PC-9 (cell line): Measurements from ENCODE around the gene PDCD4. TPM values are rescaled to one million over a fixed set of nuclear protein-coding genes. Genes with fewer than 3 reads are reported as not detected.

Experiments used
- BruUV-seq: library from RNA; stranded (reverse); fragments of 400-500 nt; replicated peaks from 2 replicates; lab custom pipeline; 2021; lab: Mats Ljungman, UMichigan
- CTCF ChIA-PET: fragments of 300-600 bp; sonication (Branson Sonifier 250); formaldehyde crosslinking; loops from one replicate; lab custom pipeline; 2022; ENCODE audit warnings: antibody characterized with exemption; lab: Charles Lee
- POLR2A ChIA-PET: fragments of 300-600 bp; sonication (Branson Sonifier 250); formaldehyde crosslinking; loops from one replicate; lab custom pipeline; 2022; ENCODE audit warnings: antibody characterized with exemption; ENCODE audit not compliant: unreplicated experiment; lab: Charles Lee
- DNase-seq, 2 experiments: peaks; one replicate each; pipeline versions ENCODE4 v3.0.0 to v3.0.0-alpha.2; 2015 to 2022; ENCODE audit warnings: mixed read lengths in 1 of 2
- H2AFZ ChIP-seq: fragments of 200-600 bp; sonication (generic); 2 replicates; pipeline ENCODE4 v1.8.1; 2017; ENCODE audit warnings: antibody characterized with exemption
- H3F3A ChIP-seq: fragments of 200-600 bp; sonication (generic); 2 replicates; pipeline ENCODE4 v1.8.1; 2017; ENCODE audit warnings: antibody characterized with exemption, mild to moderate bottlenecking, low read depth; ENCODE audit not compliant: insufficient read depth
- H3K27ac ChIP-seq: fragments of 200-600 bp; sonication (generic); 2 replicates; pipeline ENCODE4 v1.6.1; 2016; ENCODE audit warnings: mixed run types
- H3K27me3 ChIP-seq: fragments of 200-600 bp; sonication (generic); 2 replicates; pipeline ENCODE4 v1.6.1; 2016; ENCODE audit warnings: low read depth, mixed run types; ENCODE audit not compliant: insufficient read depth
- H3K36me3 ChIP-seq: fragments of 200-600 bp; sonication (generic); 2 replicates; pipeline ENCODE4 v1.6.1; 2016; ENCODE audit warnings: low read depth, mixed run types
- H3K4me1 ChIP-seq: fragments of 200-600 bp; sonication (generic); replicated peaks from 2 replicates; pipeline ENCODE4 v1.6.1; 2016; ENCODE audit warnings: mixed run types; ENCODE audit not compliant: insufficient read depth
- H3K4me2 ChIP-seq: fragments of 200-600 bp; sonication (generic); 2 replicates; pipeline ENCODE4 v1.6.1; 2017; ENCODE audit warnings: mixed run types
- H3K4me3 ChIP-seq: fragments of 200-600 bp; sonication (generic); 2 replicates; pipeline ENCODE4 v1.6.1; 2016; ENCODE audit warnings: mixed run types
- H3K79me2 ChIP-seq: fragments of 200-600 bp; sonication (generic); 2 replicates; pipeline ENCODE4 v1.6.1; 2017; ENCODE audit warnings: low read depth, mixed run types
- H3K9me2 ChIP-seq: fragments of 200-600 bp; sonication (generic); 2 replicates; pipeline ENCODE4 v1.8.1; 2017; ENCODE audit warnings: mild to moderate bottlenecking; ENCODE audit not compliant: insufficient read depth
- H3K9me3 ChIP-seq: fragments of 200-600 bp; sonication (generic); 2 replicates; pipeline ENCODE4 v1.8.1; 2016; ENCODE audit warnings: low read depth; ENCODE audit not compliant: insufficient read depth
- H4K20me1 ChIP-seq: fragments of 200-600 bp; sonication (generic); 2 replicates; pipeline ENCODE4 v1.8.1; 2017; ENCODE audit not compliant: insufficient read depth
- EZH2 ChIP-seq: fragments of 200-600 bp; sonication (generic); IDR thresholded peaks from 2 replicates; pipeline ENCODE4 v1.8.0; 2017; ENCODE audit warnings: antibody characterized with exemption, low read depth
- intact Hi-C: fragments of 100-400 bp; cut with micrococcal nuclease; formaldehyde crosslinking; loops from one replicate; pipeline ENCODE4 v1.10.0; 2022; ENCODE audit not compliant: unreplicated experiment
- total RNA-seq: library from RNA; stranded (reverse); gene quantifications from 2 replicates; pipeline ENCODE4 v1.2.3, GENCODE V29; 2021
- TF ChIP-seq, protein P1 (sequence below): fragments of 200-600 bp; sonication (generic); conservative IDR thresholded peaks from 2 replicates; pipeline ENCODE4 v1.6.1; 2017; ENCODE audit warnings: mixed run types, antibody characterized with exemption, mild to moderate bottlenecking, moderate library complexity

The PDCD4 gene
- total RNA-seq, 1 experiment from 2014 or later = 92.4 TPM

DNA sequence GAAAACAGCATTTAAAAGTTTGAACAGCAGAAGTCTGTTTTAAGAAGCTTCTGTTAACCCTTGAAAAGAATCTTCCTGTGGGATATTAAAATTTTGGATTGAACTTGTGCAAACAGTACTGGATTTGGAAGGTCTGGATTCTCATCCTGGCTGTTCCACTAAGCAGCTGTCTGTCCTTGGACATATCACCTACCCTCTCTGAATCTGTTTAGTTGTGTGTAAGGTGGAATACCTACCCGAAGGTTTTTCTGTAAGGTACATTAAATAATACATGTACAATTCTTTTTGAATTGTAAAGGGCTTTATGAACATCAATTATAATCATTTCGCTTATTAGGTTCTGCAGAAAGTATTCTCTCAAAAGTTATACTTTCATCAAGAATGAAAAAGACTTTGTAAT lies 2.2 kb downstream of the PDCD4 start:
- peaks cover 21% of the 10 kb centered on the region for H3K79me2 ChIP-seq
- BruUV-seq = no TSS peak
- H3K9me3 ChIP-seq = no peaks in the 10 kb centered on the region
- H3K4me1 ChIP-seq = peaks cover 14% of the 10 kb centered on the region
- H3K4me2 ChIP-seq = peak overlapping the region; percentile 92
- peak overlapping the region; percentile 18; the same call in 1 of the 2 replicates for H3K4me3 ChIP-seq
- no peaks in the 10 kb centered on the region for H3K36me3 ChIP-seq
- DNase-seq = no peak
- intact Hi-C loops = loop anchor here (5.0 kb wide), 2 partner anchors 57 to 122 kb away; no protein-coding TSS in a partner anchor
- no peaks in the 10 kb centered on the region for H3F3A ChIP-seq
- H3K9me2 ChIP-seq = no peaks in the 10 kb centered on the region
- no peaks in the 10 kb centered on the region for H4K20me1 ChIP-seq
- no peak for TF ChIP-seq EZH2
- TF ChIP-seq, protein P1, sequence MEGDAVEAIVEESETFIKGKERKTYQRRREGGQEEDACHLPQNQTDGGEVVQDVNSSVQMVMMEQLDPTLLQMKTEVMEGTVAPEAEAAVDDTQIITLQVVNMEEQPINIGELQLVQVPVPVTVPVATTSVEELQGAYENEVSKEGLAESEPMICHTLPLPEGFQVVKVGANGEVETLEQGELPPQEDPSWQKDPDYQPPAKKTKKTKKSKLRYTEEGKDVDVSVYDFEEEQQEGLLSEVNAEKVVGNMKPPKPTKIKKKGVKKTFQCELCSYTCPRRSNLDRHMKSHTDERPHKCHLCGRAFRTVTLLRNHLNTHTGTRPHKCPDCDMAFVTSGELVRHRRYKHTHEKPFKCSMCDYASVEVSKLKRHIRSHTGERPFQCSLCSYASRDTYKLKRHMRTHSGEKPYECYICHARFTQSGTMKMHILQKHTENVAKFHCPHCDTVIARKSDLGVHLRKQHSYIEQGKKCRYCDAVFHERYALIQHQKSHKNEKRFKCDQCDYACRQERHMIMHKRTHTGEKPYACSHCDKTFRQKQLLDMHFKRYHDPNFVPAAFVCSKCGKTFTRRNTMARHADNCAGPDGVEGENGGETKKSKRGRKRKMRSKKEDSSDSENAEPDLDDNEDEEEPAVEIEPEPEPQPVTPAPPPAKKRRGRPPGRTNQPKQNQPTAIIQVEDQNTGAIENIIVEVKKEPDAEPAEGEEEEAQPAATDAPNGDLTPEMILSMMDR = no peak
- ChIA-PET CTCF (interaction anchor here (0.6 kb wide), 1 partner anchor 126 kb away, joined by 3 read pairs; no protein-coding TSS in a partner anchor), POLR2A (no interaction called here)
- no peak overlapping the region for H2AFZ ChIP-seq
- H3K27me3 ChIP-seq = no peaks in the 10 kb centered on the region
- no peak overlapping the region for H3K27ac ChIP-seq

DNA sequence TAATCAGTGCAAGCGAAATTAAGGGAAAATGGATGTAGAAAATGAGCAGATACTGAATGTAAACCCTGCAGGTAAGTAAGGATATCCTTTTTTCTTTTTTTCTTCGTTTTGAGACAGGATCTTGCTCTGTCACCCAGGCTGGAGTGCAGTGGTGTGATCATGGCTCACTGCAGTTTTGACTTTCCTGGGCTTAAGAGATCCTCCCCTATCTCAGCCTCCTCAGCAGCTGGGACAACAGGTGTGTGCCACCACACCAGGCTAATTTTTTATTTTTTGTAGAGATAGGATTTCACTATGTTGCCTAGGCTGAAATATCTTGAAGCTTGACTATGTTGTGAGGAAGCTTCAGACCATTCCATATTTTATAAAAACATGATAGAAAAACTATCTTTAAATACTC lies 4.3 kb downstream of the PDCD4 start:
- Histone ChIP-seq H3K4me3 (no peak overlapping the region), H3K27me3 (no peaks in the 10 kb centered on the region), H3K4me2 (no peak overlapping the region), H3K36me3 (no peaks in the 10 kb centered on the region), H3K9me3 (no peaks in the 10 kb centered on the region), H2AFZ (no peak overlapping the region), H3F3A (no peaks in the 10 kb centered on the region), H3K9me2 (no peaks in the 10 kb centered on the region), H3K79me2 (peaks cover 21% of the 10 kb centered on the region), H4K20me1 (no peaks in the 10 kb centered on the region), H3K27ac (no peak overlapping the region), H3K4me1 (peaks cover 14% of the 10 kb centered on the region)
- TF ChIP-seq, protein P1 = no peak
- TF ChIP-seq EZH2 = no peak
- ChIA-PET CTCF (no interaction called here), POLR2A (no interaction called here)
- no peak for DNase-seq
- BruUV-seq = no TSS peak
- intact Hi-C loops = no loop called here

DNA sequence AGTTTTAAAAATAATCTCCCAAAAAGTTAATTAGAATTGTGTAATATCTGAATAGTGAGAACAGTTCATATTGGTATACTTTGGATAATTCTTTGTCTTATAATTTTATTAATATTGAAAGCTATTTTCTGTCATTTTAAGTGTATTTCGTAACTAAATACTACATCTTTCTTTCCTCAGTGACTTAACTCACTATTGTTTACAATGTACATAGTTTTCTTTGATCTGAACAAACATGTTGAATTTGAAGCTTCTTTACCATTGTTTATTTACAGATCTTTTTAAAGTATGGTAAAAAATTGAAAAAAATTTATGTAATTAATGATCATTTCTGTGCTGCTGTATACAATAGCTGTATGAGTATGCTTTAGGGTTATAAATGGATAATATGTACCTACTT lies 5.1 kb downstream of the PDCD4 start:
- H3K27me3 ChIP-seq = no peaks in the 10 kb centered on the region
- no peak overlapping the region for H3K27ac ChIP-seq
- no peak overlapping the region for H3K4me2 ChIP-seq
- H3K36me3 ChIP-seq = no peaks in the 10 kb centered on the region
- peaks cover 10% of the 10 kb centered on the region; the same call in 1 of the 2 replicates for H3K4me1 ChIP-seq
- H4K20me1 ChIP-seq = no peaks in the 10 kb centered on the region
- H3K9me3 ChIP-seq = no peaks in the 10 kb centered on the region
- BruUV-seq = no TSS peak
- ChIA-PET CTCF (no interaction called here), POLR2A (no interaction called here)
- DNase-seq = no peak
- H2AFZ ChIP-seq = no peak overlapping the region
- TF ChIP-seq EZH2 = no peak
- TF ChIP-seq, protein P1 = no peak
- no peak overlapping the region for H3K4me3 ChIP-seq
- H3K9me2 ChIP-seq = no peaks in the 10 kb centered on the region
- no peaks in the 10 kb centered on the region for H3F3A ChIP-seq
- intact Hi-C loops = no loop called here
- H3K79me2 ChIP-seq = peaks cover 21% of the 10 kb centered on the region
